Mucosa of rectum (tissue), 2 donors: ENCODE results near the gene RPS6KA2.

ENCODE experiments used
- H3K27ac ChIP-seq, 2 donors: one replicate each; pipeline ENCODE4 v1.7.0; 2013; ENCODE audit warnings: inconsistent platforms in 2 of 2, low read depth in 2 of 2, low read length in 2 of 2
- H3K27me3 ChIP-seq, 2 donors: one replicate each; pipeline ENCODE4 v1.7.0; 2013; ENCODE audit warnings: low read length in 2 of 2; ENCODE audit not compliant: control insufficient read depth in 2 of 2, insufficient read depth in 2 of 2
- H3K36me3 ChIP-seq, 2 donors: one replicate each; pipeline ENCODE4 v1.7.0; 2013; ENCODE audit warnings: low read length in 2 of 2; ENCODE audit not compliant: control insufficient read depth in 2 of 2, insufficient read depth in 2 of 2
- H3K4me1 ChIP-seq, 2 donors: one replicate each; pipeline ENCODE4 v1.7.0; 2013; ENCODE audit warnings: low read length in 2 of 2, mild to moderate bottlenecking in 1 of 2; ENCODE audit not compliant: control insufficient read depth in 2 of 2, insufficient read depth in 2 of 2
- H3K4me3 ChIP-seq, 2 donors: one replicate each; pipeline ENCODE4 v1.7.0; 2013; ENCODE audit warnings: low read length in 2 of 2
- H3K9ac ChIP-seq, 2 donors: one replicate each; pipeline ENCODE4 v1.7.0; 2013; ENCODE audit warnings: low read length in 2 of 2, low read depth in 1 of 2, mild to moderate bottlenecking in 1 of 2
- H3K9me3 ChIP-seq, 2 donors: one replicate each; pipeline ENCODE4 v1.7.0; 2013; ENCODE audit warnings: low read length in 2 of 2; ENCODE audit not compliant: control insufficient read depth in 2 of 2
- donor health status: healthy.
- donor health status: Normal muscosa, but diverticular disease.

RPS6KA2 gene

GRCh38 chr6:166605752-166606151, 21.3 kb downstream of the RPS6KA2 start:
- H3K4me3 ChIP-seq = no peak overlapping the region

DNA sequence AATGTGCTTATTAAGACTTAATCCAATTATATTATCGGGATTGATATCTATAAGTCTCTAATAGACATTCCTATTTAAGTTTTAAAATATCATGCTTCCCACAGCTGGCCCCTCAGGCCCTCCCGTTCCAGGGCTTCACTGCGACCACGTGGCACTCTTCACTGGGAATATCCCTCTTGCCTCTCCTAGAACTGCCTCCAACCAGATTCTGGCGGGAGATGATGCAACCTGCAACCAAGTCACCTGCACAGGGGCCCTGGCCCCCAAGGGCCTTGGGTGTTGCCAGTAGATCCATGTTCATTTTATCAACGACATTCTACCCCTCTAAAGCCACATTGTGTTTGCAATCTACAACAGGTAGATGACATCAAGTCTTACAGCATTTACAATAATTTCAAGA, 22.1 kb downstream of the RPS6KA2 start:
- H3K27me3 ChIP-seq = no peaks in the 10 kb centered on the region
- no peak overlapping the region for H3K27ac ChIP-seq
- H3K36me3 ChIP-seq = no peaks in the 10 kb centered on the region
- H3K4me3 ChIP-seq = no peak overlapping the region
- no peaks in the 10 kb centered on the region for H3K9me3 ChIP-seq
- no peak overlapping the region for H3K9ac ChIP-seq
- peaks cover 0 to 2% of the 10 kb centered on the region in 2 donors for H3K4me1 ChIP-seq

More at GRCh38 chr6:166605752-166606151, 21.3 kb downstream of the RPS6KA2 start:
- no peaks in the 10 kb centered on the region for H3K9me3 ChIP-seq
- no peaks in the 10 kb centered on the region for H3K36me3 ChIP-seq
- H3K4me1 ChIP-seq = peaks cover 0 to 2% of the 10 kb centered on the region in 2 donors
- H3K9ac ChIP-seq = no peak overlapping the region
- H3K27ac ChIP-seq = no peak overlapping the region
- H3K27me3 ChIP-seq = no peaks in the 10 kb centered on the region

DNA sequence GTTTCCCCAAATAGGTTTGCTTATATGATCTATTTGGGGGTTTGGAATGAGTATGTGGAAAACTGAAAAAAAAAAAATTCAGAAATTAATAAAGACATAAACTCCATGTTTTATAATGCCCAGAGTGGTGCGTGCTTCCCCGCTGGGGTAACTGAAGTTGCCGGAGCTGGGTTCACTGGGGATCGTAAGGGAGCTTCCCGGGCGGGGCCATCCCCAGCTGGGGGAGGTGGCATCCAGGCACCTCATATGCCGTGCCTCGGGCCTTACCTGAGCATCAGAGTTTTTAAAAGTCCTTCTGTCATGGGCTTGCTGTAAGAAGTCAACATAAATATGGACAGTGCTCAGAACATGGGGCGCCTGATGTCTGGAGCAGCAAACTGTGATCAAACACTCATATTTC, 22.7 kb downstream of the RPS6KA2 start:
- no peaks in the 10 kb centered on the region for H3K27me3 ChIP-seq
- H3K27ac ChIP-seq = no peak overlapping the region
- no peak overlapping the region for H3K9ac ChIP-seq
- peaks cover 0 to 2% of the 10 kb centered on the region in 2 donors for H3K4me1 ChIP-seq
- no peaks in the 10 kb centered on the region for H3K9me3 ChIP-seq
- no peaks in the 10 kb centered on the region for H3K36me3 ChIP-seq
- H3K4me3 ChIP-seq = no peak overlapping the region

- Histone ChIP-seq H3K36me3 (no peaks in the 10 kb centered on the region), H3K4me3 (no peak overlapping the region), H3K9me3 (no peaks in the 10 kb centered on the region), H3K27ac (no peak overlapping the region), H3K9ac (no peak overlapping the region), H3K4me1 (no peaks in the 10 kb centered on the region), H3K27me3 (no peaks in the 10 kb centered on the region)
Measured at GRCh38 chr6:166603043-166603690, 23.9 kb downstream of the RPS6KA2 start.

GRCh38 chr6:166601956-166602355, 25.1 kb downstream of the RPS6KA2 start:
- Histone ChIP-seq H3K4me1 (no peaks in the 10 kb centered on the region), H3K27me3 (no peaks in the 10 kb centered on the region), H3K4me3 (no peak overlapping the region), H3K9me3 (no peaks in the 10 kb centered on the region), H3K36me3 (no peaks in the 10 kb centered on the region), H3K9ac (no peak overlapping the region), H3K27ac (no peak overlapping the region)

DNA sequence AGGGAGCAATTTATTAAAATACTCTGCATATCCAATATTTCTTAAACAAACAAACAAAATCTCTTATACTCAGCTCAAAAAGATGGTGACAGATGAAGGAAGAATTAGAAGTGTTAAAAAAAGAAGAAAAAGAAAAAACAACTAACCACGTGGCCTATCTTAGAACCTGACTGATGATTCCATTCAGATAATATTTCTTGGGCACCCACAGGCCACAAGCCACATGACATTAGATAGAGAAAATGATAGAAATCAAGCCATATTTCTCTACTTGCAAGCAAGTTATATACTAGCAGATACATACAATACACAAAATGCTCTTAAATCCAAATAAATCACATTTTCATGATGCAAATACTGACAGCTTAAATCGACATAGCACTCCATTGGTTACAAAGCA, 26.1 kb downstream of the RPS6KA2 start:
- H3K4me3 ChIP-seq = no peak overlapping the region
- H3K36me3 ChIP-seq = no peaks in the 10 kb centered on the region
- H3K27me3 ChIP-seq = no peaks in the 10 kb centered on the region
- no peaks in the 10 kb centered on the region for H3K4me1 ChIP-seq
- H3K9ac ChIP-seq = no peak overlapping the region
- H3K9me3 ChIP-seq = no peaks in the 10 kb centered on the region
- H3K27ac ChIP-seq = no peak overlapping the region

GRCh38 chr6:166599205-166599604, 27.8 kb downstream of the RPS6KA2 start:
- no peaks in the 10 kb centered on the region for H3K4me1 ChIP-seq
- no peaks in the 10 kb centered on the region for H3K36me3 ChIP-seq
- H3K9me3 ChIP-seq = no peaks in the 10 kb centered on the region
- H3K9ac ChIP-seq = no peak overlapping the region
- no peak overlapping the region for H3K4me3 ChIP-seq
- no peaks in the 10 kb centered on the region for H3K27me3 ChIP-seq
- peak overlapping the region in 1 of 2 donors; percentile 50 for H3K27ac ChIP-seq

DNA sequence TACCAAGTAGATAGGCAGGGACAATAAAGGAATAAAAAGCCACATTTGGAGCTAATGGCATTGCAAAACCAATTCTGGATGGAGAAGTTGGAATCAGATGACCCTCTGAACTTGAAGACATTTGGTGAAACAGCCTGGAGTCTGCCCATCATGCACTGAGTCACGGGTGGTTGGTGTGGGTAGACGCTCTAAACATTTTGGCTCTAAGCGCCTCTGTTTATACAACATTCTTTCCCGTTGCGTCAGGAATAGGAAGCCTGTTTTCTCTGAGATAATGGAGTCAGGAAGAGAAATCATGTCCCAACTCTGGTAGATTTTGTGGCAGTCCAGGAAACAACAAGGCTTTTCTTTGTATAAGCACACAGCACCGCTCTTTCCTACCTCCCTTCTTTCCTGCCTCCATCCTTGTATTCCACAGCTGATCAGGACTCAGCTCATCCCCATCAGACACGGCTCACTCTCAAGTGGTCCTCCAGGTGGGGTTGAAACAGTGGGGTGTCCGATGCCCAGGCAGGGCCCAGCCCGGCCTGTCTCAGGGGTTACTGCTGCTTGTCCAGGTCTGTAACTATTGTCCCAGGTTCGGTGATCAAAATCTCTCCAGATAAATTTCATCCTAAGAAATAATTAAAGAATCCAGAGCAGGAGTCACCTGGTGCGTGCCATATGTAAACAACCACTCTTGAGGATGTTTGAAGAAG, 28.5 kb downstream of the RPS6KA2 start:
- Histone ChIP-seq H3K27me3 (no peaks in the 10 kb centered on the region), H3K27ac (peak overlapping the region; percentile 46 to 50), H3K4me1 (no peaks in the 10 kb centered on the region), H3K9me3 (no peaks in the 10 kb centered on the region), H3K4me3 (no peak overlapping the region), H3K36me3 (no peaks in the 10 kb centered on the region), H3K9ac (no peak overlapping the region)

DNA sequence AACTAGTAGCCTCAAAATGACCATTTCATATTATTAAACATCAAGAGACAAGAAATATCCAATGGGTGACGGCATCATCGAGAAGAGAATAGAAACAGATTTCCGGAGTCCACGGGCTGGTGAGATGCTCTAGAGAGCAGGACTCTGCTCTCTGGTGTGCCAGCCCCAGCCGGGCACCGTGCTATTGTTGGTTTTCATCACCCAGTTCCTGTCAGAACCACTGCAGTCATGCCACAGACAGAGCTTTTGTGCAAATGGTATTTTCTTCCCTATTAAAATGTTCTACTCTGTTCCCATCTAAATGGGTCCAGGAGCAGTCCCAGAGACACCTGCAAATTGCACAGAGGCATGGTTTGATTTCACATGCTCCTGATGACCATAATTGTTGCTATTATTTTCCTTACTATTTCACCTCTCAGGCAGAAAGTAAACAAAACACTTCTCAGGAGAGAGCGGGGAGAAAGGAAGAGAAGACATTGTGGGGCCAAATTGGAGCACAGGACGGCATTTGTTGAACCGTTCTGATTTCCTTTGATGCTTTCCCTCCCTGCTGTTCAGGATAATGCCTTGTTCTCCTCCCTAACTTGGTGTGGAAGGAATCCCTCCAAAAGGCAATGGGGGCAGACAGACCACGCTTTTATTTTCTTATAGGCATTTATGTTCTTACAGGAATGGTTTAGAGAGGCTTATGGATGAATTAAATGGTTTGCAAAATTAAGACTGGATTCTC, 29.2 kb downstream of the RPS6KA2 start:
- Histone ChIP-seq H3K4me1 (no peaks in the 10 kb centered on the region), H3K9me3 (no peaks in the 10 kb centered on the region), H3K27ac (peak overlapping the region; percentile 26 to 50), H3K4me3 (no peak overlapping the region), H3K36me3 (no peaks in the 10 kb centered on the region), H3K27me3 (no peaks in the 10 kb centered on the region), H3K9ac (no peak overlapping the region)

DNA sequence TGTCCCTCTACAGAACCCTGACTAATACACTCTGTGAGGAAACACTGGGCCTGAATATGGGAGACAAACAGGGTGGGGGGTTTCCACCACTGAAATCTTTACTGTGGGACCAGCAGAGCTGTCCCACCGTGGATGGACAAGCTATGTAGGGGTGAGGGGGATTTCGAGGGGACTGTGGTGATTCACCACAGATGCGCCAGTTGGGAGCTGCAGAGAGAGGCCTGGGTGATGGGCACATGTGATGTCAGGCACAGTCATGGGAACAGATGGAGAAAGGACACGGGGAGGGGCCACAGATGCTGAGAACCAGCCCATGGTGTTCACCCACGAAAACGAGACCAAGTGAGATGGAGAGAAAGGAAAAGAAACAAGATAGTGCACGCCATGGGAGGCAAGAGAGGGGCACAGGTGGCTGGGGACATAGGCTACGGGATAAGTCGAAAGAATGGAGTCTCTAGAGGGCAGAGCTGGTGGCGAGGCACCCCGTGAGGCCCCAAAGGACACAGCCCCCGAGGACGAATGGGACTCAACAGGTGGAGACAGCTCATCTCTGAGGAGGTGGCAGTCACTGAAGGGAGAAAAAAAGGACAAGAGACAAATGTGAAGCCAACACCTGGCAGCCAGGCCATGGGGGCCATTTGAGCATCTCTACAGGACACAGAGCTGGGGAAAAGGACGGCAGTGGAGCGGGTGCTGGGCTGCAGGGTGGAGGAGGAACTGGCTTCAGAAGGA, 30.1 kb downstream of the RPS6KA2 start:
- Histone ChIP-seq H3K27ac (no peak overlapping the region), H3K27me3 (no peaks in the 10 kb centered on the region), H3K4me3 (no peak overlapping the region), H3K36me3 (no peaks in the 10 kb centered on the region), H3K4me1 (no peaks in the 10 kb centered on the region), H3K9me3 (no peaks in the 10 kb centered on the region), H3K9ac (no peak overlapping the region)
